BLaER1 treated with 17β-estradiol and CSF1 and Interleukin-3, amounts not matched to agents 10 nM and 100 nM (cell line): ENCODE results near the gene INPP4A.
A peak's percentile ranks its signal among the peaks of the same experiment; 100 is the strongest.

Experiments
- H3K27ac ChIP-seq, 11 experiments: shearing (Covaris generic); formaldehyde crosslinking; 2 replicates each; pipeline ENCODE4 v1.8.1; 2022
- H3K27me3 ChIP-seq, 11 experiments: shearing (Covaris generic); formaldehyde crosslinking; 2 replicates each; pipeline ENCODE4 v1.8.1; 2022
- H3K36me3 ChIP-seq, 11 experiments: shearing (Covaris generic); formaldehyde crosslinking; 2 replicates each; pipeline ENCODE4 v1.8.1; 2022
- H3K4me1 ChIP-seq, 10 experiments: shearing (Covaris generic); formaldehyde crosslinking; 2 replicates each; pipeline ENCODE4 v1.8.1; 2022
- H3K4me2 ChIP-seq, 11 experiments: shearing (Covaris generic); formaldehyde crosslinking; 2 replicates each; pipeline ENCODE4 v1.8.1; 2022
- H3K4me3 ChIP-seq, 10 experiments: shearing (Covaris generic); formaldehyde crosslinking; 2 replicates each; pipeline ENCODE4 v1.8.1; 2022
- H3K9ac ChIP-seq, 11 experiments: shearing (Covaris generic); formaldehyde crosslinking; 2 replicates each; pipeline ENCODE4 v1.8.1; 2022
- H3K9me3 ChIP-seq, 11 experiments: shearing (Covaris generic); formaldehyde crosslinking; replicated peaks in 1 of 11; 2 replicates each; pipeline ENCODE4 v1.8.1; 2022
- H4K20me1 ChIP-seq, 11 experiments: shearing (Covaris generic); formaldehyde crosslinking; 2 replicates each; pipeline ENCODE4 v1.8.1; 2022
- Cebpa-rat ChIP-seq, 11 experiments: shearing (Covaris generic); IDR thresholded peaks; 2 replicates each; pipeline ENCODE4 v1.8.1; 2022

The INPP4A gene

DNA sequence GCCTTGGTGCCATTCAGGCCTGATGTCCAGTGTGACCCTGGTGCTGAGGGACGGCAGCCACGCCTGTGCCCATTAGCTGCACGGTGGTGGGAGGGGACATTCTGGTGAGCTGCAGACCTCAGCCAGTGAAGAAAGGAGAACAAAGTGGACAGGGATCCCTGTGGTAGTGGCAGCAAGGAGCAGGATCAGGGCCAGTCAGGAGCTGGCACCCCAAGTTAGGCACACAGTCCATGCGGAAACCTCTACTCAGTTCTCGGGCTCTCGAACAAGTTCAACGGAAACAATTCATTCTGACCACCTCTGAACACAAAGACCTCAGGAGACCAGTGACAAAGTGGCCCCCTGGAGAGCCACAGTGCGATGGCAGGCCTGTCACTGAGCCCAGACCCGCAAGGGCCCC lies 133.6 kb downstream of the INPP4A start:
- Histone ChIP-seq H3K4me3 (no peak overlapping the region), H3K4me2 (no peak overlapping the region), H3K9ac (no peak overlapping the region), H3K27ac (no peak overlapping the region), H3K27me3 (no peaks in the 10 kb centered on the region), H3K9me3 (no peaks in the 10 kb centered on the region), H4K20me1 (no peaks in the 10 kb centered on the region), H3K36me3 (peaks cover 24 to 87% (median 74%) of the 10 kb centered on the region in 11 experiments), H3K4me1 (peaks cover 7 to 22% (median 10%) of the 10 kb centered on the region in 10 experiments; a peak in 17 of 20 replicates)
- no peak for TF ChIP-seq Cebpa-rat (IDR thresholded peaks at IDR 0.05)

DNA sequence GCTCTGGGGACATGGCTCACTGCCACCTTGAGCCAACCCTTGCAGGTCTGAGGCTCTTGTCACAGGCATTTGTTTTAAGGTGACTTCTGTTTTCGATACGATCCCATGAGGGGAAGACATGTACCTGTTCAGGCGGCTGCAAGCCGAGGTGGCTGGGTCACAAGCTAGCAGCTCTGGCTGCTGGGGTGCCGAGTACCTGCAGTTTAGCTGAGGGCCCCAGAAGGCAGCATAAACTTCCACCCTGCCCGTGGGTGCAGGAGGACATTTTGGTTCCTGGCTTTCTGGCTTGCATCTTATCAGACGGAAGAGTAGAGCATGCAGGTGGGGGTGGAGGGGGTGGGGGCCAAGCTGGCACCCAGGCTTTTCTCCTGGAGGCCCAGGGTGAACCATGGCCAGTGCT lies 135.3 kb downstream of the INPP4A start:
- H3K4me1 ChIP-seq: peaks cover 7 to 22% (median 10%) of the 10 kb centered on the region in 10 experiments; a peak in 17 of 20 replicates
- no peak overlapping the region; a peak in 1 of 22 replicates for H3K27ac ChIP-seq
- H4K20me1 ChIP-seq: no peaks in the 10 kb centered on the region; a peak in 1 of 22 replicates
- H3K27me3 ChIP-seq: no peaks in the 10 kb centered on the region
- H3K36me3 ChIP-seq: peaks cover 32 to 87% (median 77%) of the 10 kb centered on the region in 11 experiments
- H3K9ac ChIP-seq: no peak overlapping the region
- no peaks in the 10 kb centered on the region for H3K9me3 ChIP-seq
- peak overlapping the region in 3 of 11 experiments; percentile 56 to 78 (median 71); a peak in 6 of 22 replicates for H3K4me2 ChIP-seq
- no peak for TF ChIP-seq Cebpa-rat (IDR thresholded peaks at IDR 0.05)
- H3K4me3 ChIP-seq: no peak overlapping the region

- H3K4me2 ChIP-seq: peak overlapping the region; percentile 11 to 78 (median 33); a peak in 17 of 22 replicates
- H3K36me3 ChIP-seq: peaks cover 32 to 87% (median 73%) of the 10 kb centered on the region in 11 experiments
- no peaks in the 10 kb centered on the region; a peak in 1 of 22 replicates for H4K20me1 ChIP-seq
- TF ChIP-seq Cebpa-rat (IDR thresholded peaks at IDR 0.05): no peak
- H3K9ac ChIP-seq: 0 out of 22 replicates have a peak overlapping the region, but pooled peaks of 1 of the 11 experiments have one; percentile 16
- H3K4me3 ChIP-seq: no peak overlapping the region
- H3K27me3 ChIP-seq: no peaks in the 10 kb centered on the region
- H3K27ac ChIP-seq: peak overlapping the region in 3 of 11 experiments; percentile 1 to 41 (median 41); a peak in 5 of 22 replicates
- peaks cover 7 to 22% (median 10%) of the 10 kb centered on the region in 10 experiments; a peak in 17 of 20 replicates for H3K4me1 ChIP-seq
- H3K9me3 ChIP-seq: no peaks in the 10 kb centered on the region
Observed at GRCh38 chr2:98580656-98581284, 136.1 kb downstream of the INPP4A start.

DNA sequence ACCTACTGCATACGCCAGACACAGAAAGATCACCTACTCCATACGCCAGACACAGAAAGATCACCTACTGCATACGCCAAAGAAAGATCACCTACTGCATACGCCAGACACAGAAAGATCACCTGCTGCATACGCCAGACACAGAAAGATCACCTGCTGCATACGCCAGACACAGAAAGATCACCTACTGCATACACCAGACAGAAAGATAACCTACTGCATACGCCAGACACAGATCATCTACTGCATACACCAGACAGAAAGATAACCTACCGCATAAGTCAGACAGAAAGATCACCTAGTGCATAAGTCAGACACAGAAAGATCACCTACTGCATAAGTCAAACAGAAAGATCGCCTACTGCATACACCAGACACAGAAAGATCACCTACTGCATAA lies 137.9 kb downstream of the INPP4A start:
- H3K27me3 ChIP-seq: no peaks in the 10 kb centered on the region
- no peak overlapping the region for H3K27ac ChIP-seq
- H3K36me3 ChIP-seq: peaks cover 32 to 87% (median 65%) of the 10 kb centered on the region in 11 experiments
- H3K4me1 ChIP-seq: peaks cover 7 to 22% (median 10%) of the 10 kb centered on the region in 10 experiments; a peak in 17 of 20 replicates
- H3K4me2 ChIP-seq: no peak overlapping the region
- no peak overlapping the region for H3K9ac ChIP-seq
- H3K4me3 ChIP-seq: no peak overlapping the region
- no peak for TF ChIP-seq Cebpa-rat (IDR thresholded peaks at IDR 0.05)
- no peaks in the 10 kb centered on the region; a peak in 1 of 22 replicates for H4K20me1 ChIP-seq
- H3K9me3 ChIP-seq: no peaks in the 10 kb centered on the region

DNA sequence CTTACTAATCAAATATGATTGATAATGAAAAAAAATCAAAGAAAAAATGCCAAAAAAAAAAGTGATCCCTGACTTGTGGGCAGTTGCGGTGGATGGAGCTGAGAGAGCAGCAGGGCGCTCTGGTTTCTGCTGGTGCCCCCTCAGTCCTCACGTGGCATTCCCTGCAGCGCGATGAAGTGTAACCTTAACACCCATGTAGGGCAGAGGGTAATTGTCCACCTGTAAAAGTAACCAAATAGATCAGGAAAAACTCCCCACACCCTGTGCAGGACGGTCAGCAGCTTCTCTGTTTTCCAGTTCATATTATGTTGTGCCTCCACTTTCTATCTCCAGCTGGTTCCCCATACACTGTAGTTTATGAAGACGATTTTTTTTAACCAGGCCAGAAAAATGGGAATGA lies 138.6 kb downstream of the INPP4A start:
- TF ChIP-seq Cebpa-rat (IDR thresholded peaks at IDR 0.05): no peak
- H3K4me3 ChIP-seq: no peak overlapping the region
- no peaks in the 10 kb centered on the region for H3K27me3 ChIP-seq
- H3K9me3 ChIP-seq: no peaks in the 10 kb centered on the region
- no peak overlapping the region for H3K27ac ChIP-seq
- H4K20me1 ChIP-seq: no peaks in the 10 kb centered on the region; a peak in 1 of 22 replicates
- no peak overlapping the region for H3K9ac ChIP-seq
- peaks cover 26 to 87% (median 57%) of the 10 kb centered on the region in 11 experiments for H3K36me3 ChIP-seq
- H3K4me2 ChIP-seq: no peak overlapping the region
- peaks cover 7 to 22% (median 10%) of the 10 kb centered on the region in 10 experiments; a peak in 17 of 20 replicates for H3K4me1 ChIP-seq

DNA sequence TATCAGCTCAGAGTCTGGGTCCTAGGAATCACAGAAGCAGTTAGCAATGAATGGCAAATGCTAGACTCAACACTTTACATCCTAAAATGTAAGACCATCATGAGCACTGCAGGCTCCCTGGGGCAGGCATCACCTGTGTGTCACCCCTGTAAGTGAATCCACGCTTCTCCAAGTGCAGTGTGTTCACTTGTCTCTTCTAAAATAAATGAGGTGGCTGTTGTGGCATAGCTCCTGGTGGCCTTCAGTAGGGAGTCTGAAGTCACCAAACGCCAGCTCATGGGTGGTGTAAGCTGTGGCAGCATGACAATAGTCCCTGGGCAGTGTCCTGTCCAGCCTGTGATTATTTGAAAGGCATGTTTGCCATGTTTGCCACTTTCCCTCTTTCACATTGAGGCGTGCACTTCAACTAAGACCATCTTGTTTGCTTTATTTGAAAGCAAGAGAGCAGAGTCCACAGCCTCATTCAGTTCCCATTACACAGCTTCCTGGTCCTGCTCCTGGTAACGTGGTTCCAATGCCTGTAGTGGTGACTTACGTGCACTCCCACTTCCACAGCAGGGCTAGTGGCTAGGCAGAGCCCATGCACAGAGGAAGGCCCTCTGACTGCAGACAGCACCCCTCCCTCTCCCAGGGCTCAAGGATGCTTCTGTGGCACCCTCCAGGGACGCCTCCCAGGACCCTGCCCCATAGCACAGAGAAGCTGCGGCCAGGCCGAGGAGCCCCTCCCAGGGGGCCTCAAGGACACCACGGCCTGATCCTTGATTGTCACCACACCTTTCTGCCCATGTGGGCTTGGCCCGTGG lies 139.4 kb downstream of the INPP4A start:
- no peaks in the 10 kb centered on the region; a peak in 1 of 22 replicates for H4K20me1 ChIP-seq
- no peak overlapping the region for H3K27ac ChIP-seq
- TF ChIP-seq Cebpa-rat (IDR thresholded peaks at IDR 0.05): no peak
- H3K4me1 ChIP-seq: peaks cover 7 to 22% (median 10%) of the 10 kb centered on the region in 10 experiments; a peak in 17 of 20 replicates
- H3K36me3 ChIP-seq: peaks cover 26 to 83% (median 51%) of the 10 kb centered on the region in 11 experiments
- H3K9me3 ChIP-seq: no peaks in the 10 kb centered on the region
- H3K4me2 ChIP-seq: no peak overlapping the region
- H3K27me3 ChIP-seq: no peaks in the 10 kb centered on the region
- H3K4me3 ChIP-seq: no peak overlapping the region
- no peak overlapping the region for H3K9ac ChIP-seq

DNA sequence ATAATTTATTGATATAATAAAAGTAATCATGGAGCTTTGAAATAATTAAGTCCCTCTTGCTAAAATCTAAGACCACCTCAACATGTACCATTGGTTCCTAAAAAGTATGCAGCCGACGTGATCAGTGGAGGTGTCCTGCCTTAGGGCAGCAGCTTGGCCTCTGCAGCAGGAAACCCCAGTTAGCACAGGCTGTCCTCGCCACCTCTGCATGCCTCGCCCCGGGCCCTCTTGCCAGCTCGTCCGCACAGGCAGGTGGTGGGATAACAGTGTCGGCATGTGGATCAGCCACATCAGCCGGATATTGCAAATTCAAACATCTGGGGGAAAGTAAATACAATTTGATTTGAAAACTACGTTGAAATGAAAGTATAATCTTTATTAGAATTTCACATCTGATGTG lies 140.7 kb downstream of the INPP4A start:
- no peak for TF ChIP-seq Cebpa-rat (IDR thresholded peaks at IDR 0.05)
- Histone ChIP-seq H3K4me3 (no peak overlapping the region), H3K27ac (no peak overlapping the region), H3K27me3 (no peaks in the 10 kb centered on the region), H3K36me3 (peaks cover 24 to 82% (median 45%) of the 10 kb centered on the region in 11 experiments), H3K9ac (no peak overlapping the region), H3K4me1 (peaks cover 7 to 12% (median 8%) of the 10 kb centered on the region in 10 experiments; a peak in 17 of 20 replicates), H3K4me2 (no peak overlapping the region), H3K9me3 (no peaks in the 10 kb centered on the region), H4K20me1 (no peaks in the 10 kb centered on the region; a peak in 1 of 22 replicates)

DNA sequence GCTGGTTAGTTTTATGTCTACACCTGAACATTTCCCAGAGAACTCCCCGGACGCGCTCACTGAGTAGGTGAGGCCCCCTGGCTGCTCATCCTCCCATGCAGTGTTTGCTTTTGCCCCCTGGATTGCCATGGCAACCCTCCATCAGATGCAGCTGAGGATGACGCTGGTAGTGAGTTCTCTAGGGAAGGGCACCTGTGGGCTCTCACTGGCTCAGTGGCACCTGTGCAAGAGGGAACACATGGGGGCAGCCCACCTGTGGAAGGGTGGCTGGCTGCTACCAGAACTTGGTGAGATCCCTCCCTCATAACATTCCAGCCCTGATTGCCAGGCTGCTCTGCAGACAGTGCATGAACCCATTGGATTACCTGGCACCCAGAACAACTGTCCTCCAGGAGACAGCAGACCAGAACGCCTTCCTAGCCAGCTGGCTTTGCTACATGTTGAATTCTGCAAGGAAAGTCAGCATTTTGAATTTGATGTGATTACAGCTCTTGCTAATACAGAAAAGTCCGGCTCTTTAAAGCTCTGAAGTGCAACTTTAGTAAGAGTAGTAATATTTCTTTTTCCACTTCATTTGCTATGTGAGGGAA lies 142.0 kb downstream of the INPP4A start:
- peaks cover 24 to 93% (median 45%) of the 10 kb centered on the region in 11 experiments for H3K36me3 ChIP-seq
- TF ChIP-seq Cebpa-rat (IDR thresholded peaks at IDR 0.05): no peak

More for the DNA sequence above, 142.0 kb downstream of the INPP4A start:
- no peaks in the 10 kb centered on the region for H3K27me3 ChIP-seq
- no peak overlapping the region for H3K27ac ChIP-seq
- no peak overlapping the region for H3K4me3 ChIP-seq
- H3K9ac ChIP-seq: no peak overlapping the region
- H3K4me2 ChIP-seq: no peak overlapping the region
- no peaks in the 10 kb centered on the region for H3K9me3 ChIP-seq
- no peaks in the 10 kb centered on the region; a peak in 1 of 22 replicates for H4K20me1 ChIP-seq
- H3K4me1 ChIP-seq: peaks cover 0 to 8% (median 0%) of the 10 kb centered on the region in 10 experiments; a peak in 4 of 20 replicates
